GM12878 (cell line): ENCODE measurements around the gene GMPR2. TPM values are rescaled to one million over a fixed set of nuclear protein-coding genes. Genes with fewer than 3 reads are reported as not detected.

ENCODE experiments used
- ATAC-seq: fragments of 200-7000 bp; cut with Tn5 transposase; 3 replicates; pipeline ENCODE4 v1.9.1; 2020; ENCODE audit warnings: mild to moderate bottlenecking, moderate library complexity
- BruUV-seq: library from RNA; stranded (reverse); fragments of 400-500 nt; replicated peaks from 2 replicates; lab custom pipeline; 2021; lab: Mats Ljungman, UMichigan
- CTCF ChIA-PET: fragments of 300-600 bp; sonication (Branson Sonifier 250); formaldehyde crosslinking; extraction: SDS; loops from one replicate; lab custom pipeline; 2021; ENCODE audit warnings: inconsistent platforms; lab: Yijun Ruan, JAX
- POLR2A ChIA-PET: fragments of 350-600 bp; formaldehyde crosslinking; extraction: SDS; loops from one replicate; lab custom pipeline; 2021; ENCODE audit warnings: inconsistent platforms; lab: Charles Lee
- RAD21 ChIA-PET: fragments of 300-600 bp; sonication (Branson Sonifier 250); formaldehyde crosslinking; loops from one replicate; lab custom pipeline; 2023; ENCODE audit warnings: antibody characterized with exemption; ENCODE audit not compliant: unreplicated experiment; lab: Charles Lee
- SMC1A ChIA-PET: fragments of 300-600 bp; sonication (Branson Sonifier 250); formaldehyde crosslinking; loops from one replicate; lab custom pipeline; 2023; ENCODE audit not compliant: unreplicated experiment, uncharacterized antibody; lab: Charles Lee
- DNase-seq: peaks from one replicate; pipeline ENCODE4 v3.0.0-alpha.2; 2011; ENCODE audit warnings: low read depth, low spot score
- FAIRE-seq: peaks from 3 replicates; lab custom pipeline; 2011; peaks lifted over from hg19 to GRCh38; lab: Jason Lieb, UNC
- H2AFZ ChIP-seq: 2 replicates; pipeline ENCODE4 v1.6.0; 2011; ENCODE audit warnings: low read depth, low read length, control low read depth; ENCODE audit not compliant: control insufficient read depth
- H3K27ac ChIP-seq: 2 replicates; pipeline ENCODE4 v1.5.1; 2011; ENCODE audit warnings: control low read depth; ENCODE audit not compliant: control insufficient read depth, insufficient read depth
- H3K27me3 ChIP-seq, 2 experiments: replicated peaks in 1 of 2; 2 replicates each; pipeline versions ENCODE4 v1.6.0 to v1.6.1; 2011; ENCODE audit warnings: low read length in 1 of 2; ENCODE audit not compliant: control insufficient read depth in 2 of 2, insufficient read depth in 2 of 2
- H3K36me3 ChIP-seq, 2 experiments: 2 replicates each; pipeline ENCODE4 v1.5.1; 2011; ENCODE audit warnings: low read length in 1 of 2; ENCODE audit not compliant: control insufficient read depth in 2 of 2, insufficient read depth in 2 of 2
- H3K4me1 ChIP-seq: 2 replicates; pipeline ENCODE4 v1.6.1; 2011; ENCODE audit warnings: mild to moderate bottlenecking, low read length, moderate library complexity, mixed read lengths; ENCODE audit not compliant: control insufficient read depth, insufficient read depth
- H3K4me2 ChIP-seq: 2 replicates; pipeline ENCODE4 v1.6.0; 2011; ENCODE audit warnings: control low read depth; ENCODE audit not compliant: control insufficient read depth, insufficient read depth
- H3K4me3 ChIP-seq: fragments of 200-600 bp; sonication (generic); 2 replicates; pipeline ENCODE4 v1.5.1; 2016
- H3K79me2 ChIP-seq: 2 replicates; pipeline ENCODE4 v1.6.0; 2011; ENCODE audit warnings: low read length; ENCODE audit not compliant: control insufficient read depth, insufficient read depth
- H3K9ac ChIP-seq: 2 replicates; pipeline ENCODE4 v1.8.0; 2011; ENCODE audit warnings: low read length, control low read depth, mixed read lengths; ENCODE audit not compliant: control insufficient read depth, insufficient read depth
- H3K9me3 ChIP-seq: replicated peaks from 3 replicates; pipeline ENCODE4 v1.5.1; 2011; ENCODE audit warnings: mild to moderate bottlenecking, low read length; ENCODE audit not compliant: control insufficient read depth, insufficient read depth
- H4K20me1 ChIP-seq: 2 replicates; pipeline ENCODE4 v1.6.0; 2011; ENCODE audit not compliant: control insufficient read depth, insufficient read depth
- ELK1 ChIP-seq: IDR thresholded peaks from 2 replicates; pipeline ENCODE4 v1.6.1; 2012; ENCODE audit warnings: low read depth, low read length, improper control_type of control experiment
- IRF3 ChIP-seq: fragments of 450-650 bp; IDR thresholded peaks from 2 replicates; pipeline ENCODE4 v1.6.1; 2014; ENCODE audit warnings: mild to moderate bottlenecking
- MLLT1 ChIP-seq: fragments of 450-650 bp; IDR thresholded peaks from 2 replicates; pipeline ENCODE4 v1.6.1; 2016; ENCODE audit warnings: mild to moderate bottlenecking
- PML ChIP-seq: IDR thresholded peaks from 2 replicates; pipeline ENCODE4 v1.6.1; 2012; ENCODE audit warnings: low read length, inconsistent platforms
- RBBP5 ChIP-seq: fragments of 200-600 bp; sonication (generic); conservative IDR thresholded peaks from 2 replicates; pipeline ENCODE4 v1.6.1; 2016
- TAF1 ChIP-seq: IDR thresholded peaks from 2 replicates; pipeline ENCODE4 v1.6.1; 2011; ENCODE audit warnings: mild to moderate bottlenecking, low read depth, low read length, borderline replicate concordance
- TBL1XR1 ChIP-seq: IDR thresholded peaks from 2 replicates; pipeline ENCODE4 v1.6.1; 2012; ENCODE audit warnings: low read depth, low read length, improper control_type of control experiment
- ZBTB4 ChIP-seq: fragments of 450-650 bp; formaldehyde crosslinking; IDR thresholded peaks from 2 replicates; pipeline ENCODE4 v1.4.0; 2022; ENCODE audit warnings: mild to moderate bottlenecking, moderate library complexity
- ZSCAN29 ChIP-seq: fragments of 450-650 bp; IDR thresholded peaks from 2 replicates; pipeline ENCODE4 v1.6.1; 2017; ENCODE audit warnings: mild to moderate bottlenecking, moderate library complexity
- WGBS: methylation state at CpG from one replicate; pipeline ENCODE4 v1.1.6; 2016; ENCODE audit warnings: low lambda C conversion rate; ENCODE audit not compliant: insufficient replicate concordance, insufficient coverage; ENCODE audit errors: missing lambda C conversion rate; 5-methylcytosine and 5-hydroxymethylcytosine counted together
- in situ Hi-C: fragments of 300-500 bp; cut with MboI; formaldehyde crosslinking; loops from 9 replicates; pipeline ENCODE4 v1.14.3; 2018; ENCODE audit warnings: mixed read lengths
- intact Hi-C: fragments of 100-400 bp; cut with micrococcal nuclease; formaldehyde crosslinking; loops from one replicate; pipeline ENCODE4 v1.14.2; 2022; ENCODE audit not compliant: unreplicated experiment
- polyA plus RNA-seq, 11 experiments: library from polyadenylated mRNA; depleted of rRNA in 4 of 11; unstranded in 6 of 11; stranded (reverse) in 5 of 11; fragments of >200 nt; fragmentation: Nextera tagmentation in 4 of 11; fragmentation: Illumina TruSeq in 1 of 11; extraction: Ambion mirVana in 4 of 11; extraction: Trizol in 1 of 11; gene quantifications; 1 replicate in 1 of 11; 2 replicates in 10 of 11; pipeline versions ENCODE4 v1.2.1 to v1.2.3, GENCODE V29; 2011 to 2016; ENCODE audit warnings: inconsistent platforms in 2 of 11, missing spikeins in 2 of 11, low read depth in 1 of 11
- total RNA-seq, 4 experiments: library from RNA; depleted of rRNA in 3 of 4; stranded (reverse); fragments of >200 nt in 3 of 4; fragmentation: Illumina TruSeq in 1 of 4; extraction: Trizol in 1 of 4; gene quantifications; 2 replicates each; pipeline versions ENCODE4 v1.2.1 to v1.2.3, GENCODE V29; 2013 to 2021

The GMPR2 gene
- total and polyA plus RNA-seq, 10 of the 15 experiments (the other 5 are each of a cell fraction or from before 2014, with no cell fraction given) = 55.1 to 80.3 (median 61.5) TPM

- in situ Hi-C loops = no loop called here
- Histone ChIP-seq H3K4me3 (no peak overlapping the region), H3K4me2 (no peak overlapping the region), H3K36me3 (peaks cover 2 to 17% of the 10 kb centered on the region in 2 experiments), H3K4me1 (peaks cover 9% of the 10 kb centered on the region), H4K20me1 (no peaks in the 10 kb centered on the region), H3K27me3 (no peaks in the 10 kb centered on the region), H2AFZ (no peak overlapping the region), H3K27ac (no peak overlapping the region), H3K9me3 (no peaks in the 10 kb centered on the region), H3K9ac (no peak overlapping the region), H3K79me2 (peaks cover 37% of the 10 kb centered on the region)
- intact Hi-C loops = no loop called here
- no peak for DNase-seq
- TF ChIP-seq TAF1 = no peak
- ChIA-PET SMC1A (no interaction called here), RAD21 (no interaction called here), POLR2A (interaction anchor here (1.0 to 2.5 kb wide), 3 partner anchors 23 to 65 kb away, joined by 3 to 10 read pairs (median 3); partner anchors contain the start of genes CHMP4A, PSME2 and RNF31), CTCF (interaction anchor here (1.2 to 2.2 kb wide), 2 partner anchors 52 to 106 kb away, joined by 3 to 7 read pairs; partner anchors contain the start of gene TINF2)
- BruUV-seq = no TSS peak
- FAIRE-seq = no peak
- WGBS = 83% methylated on average over 10 of the region's 10 CpGs
- no peak for ATAC-seq
These were observed 42.3 kb upstream of the GMPR2 start for GRCh38 chr14:24190416-24190815.

GRCh38 chr14:24192933-24193332 lies 39.8 kb upstream of the GMPR2 start:
- Histone ChIP-seq H3K4me2 (no peak overlapping the region), H3K9ac (no peak overlapping the region), H3K4me3 (no peak overlapping the region), H2AFZ (no peak overlapping the region), H3K4me1 (peaks cover 9% of the 10 kb centered on the region), H3K27me3 (no peaks in the 10 kb centered on the region), H3K36me3 (peaks cover 0 to 4% of the 10 kb centered on the region in 2 experiments; a peak in 1 of 4 replicates), H3K79me2 (peaks cover 46% of the 10 kb centered on the region), H4K20me1 (no peaks in the 10 kb centered on the region), H3K27ac (no peak overlapping the region), H3K9me3 (no peaks in the 10 kb centered on the region)
- BruUV-seq = no TSS peak
- intact Hi-C loops = no loop called here
- ChIA-PET POLR2A (no interaction called here), SMC1A (no interaction called here), CTCF (no interaction called here), RAD21 (no interaction called here)
- no peak for DNase-seq
- ATAC-seq = no peak
- in situ Hi-C loops = no loop called here
- no peak for FAIRE-seq
- 90% methylated on average over 15 of the region's 15 CpGs for WGBS
- TF ChIP-seq ZSCAN29 = no peak
- TF ChIP-seq TBL1XR1 = no peak
- TF ChIP-seq IRF3 = no peak
- no peak for TF ChIP-seq ZBTB4 (CRISPR knock-in tag)
- TF ChIP-seq ELK1 = no peak
- TF ChIP-seq PML = no peak
- TF ChIP-seq RBBP5 = no peak
- no peak for TF ChIP-seq MLLT1
- no peak for TF ChIP-seq TAF1
